Mononuclear cell (primary cell): ENCODE results near the gene FRMD3. TPM values are rescaled to one million over a fixed set of nuclear protein-coding genes. Genes with fewer than 3 reads are reported as not detected.

Experiments used
- H3K27me3 ChIP-seq: 2 replicates; pipeline ENCODE4 v1.6.0; 2011; ENCODE audit warnings: low read length, control low read depth; ENCODE audit not compliant: insufficient read depth
- H3K4me1 ChIP-seq: 2 replicates; pipeline ENCODE4 v1.5.1; 2011; ENCODE audit warnings: mild to moderate bottlenecking, low read length, control low read depth; ENCODE audit not compliant: insufficient read depth
- H3K4me3 ChIP-seq: 2 replicates; pipeline ENCODE4 v1.5.1; 2011; ENCODE audit warnings: mild to moderate bottlenecking, low read length, moderate library complexity
- H3K9me3 ChIP-seq: 2 replicates; pipeline ENCODE4 v1.5.1; 2011; ENCODE audit warnings: low read depth, mild to moderate bottlenecking, control low read depth, low read length
- total RNA-seq: library from RNA; depleted of rRNA; stranded (reverse); fragments of >200 nt; gene quantifications from one replicate; pipeline ENCODE4 v1.2.3, GENCODE V29; 2012

FRMD3 gene
- total RNA-seq, 1 donor = 15.1 TPM

- Histone ChIP-seq H3K4me1 (peaks cover 11% of the 10 kb centered on the region), H3K9me3 (no peaks in the 10 kb centered on the region), H3K4me3 (no peak overlapping the region), H3K27me3 (no peaks in the 10 kb centered on the region)
These were observed 114.1 kb downstream of the FRMD3 start for GRCh38 chr9:83423815-83424707.

DNA sequence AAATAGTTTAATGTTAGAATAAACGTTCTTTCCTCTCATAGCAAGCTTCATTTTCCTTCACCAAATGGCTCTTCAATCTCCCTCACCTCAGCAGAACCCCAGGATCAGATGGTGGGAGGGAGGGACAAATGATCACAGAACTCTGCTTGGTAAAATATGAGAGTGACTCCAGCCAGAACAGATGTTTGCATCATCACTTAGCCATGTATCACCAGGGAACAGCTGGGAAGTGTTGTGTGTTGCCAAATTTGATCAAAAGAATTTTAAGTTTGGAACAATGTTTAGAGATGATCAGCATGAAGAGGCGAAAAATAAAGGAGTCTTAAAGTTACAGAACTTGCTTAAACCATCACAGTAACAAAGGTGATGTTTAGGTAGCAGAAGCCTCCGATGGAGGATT, 115.7 kb downstream of the FRMD3 start:
- Histone ChIP-seq H3K4me1 (peaks cover 11% of the 10 kb centered on the region), H3K27me3 (no peaks in the 10 kb centered on the region), H3K4me3 (no peak overlapping the region), H3K9me3 (no peaks in the 10 kb centered on the region)

GRCh38 chr9:83420486-83420885, 117.7 kb downstream of the FRMD3 start:
- no peak overlapping the region for H3K4me3 ChIP-seq
- H3K9me3 ChIP-seq = no peaks in the 10 kb centered on the region
- no peaks in the 10 kb centered on the region for H3K27me3 ChIP-seq
- no peaks in the 10 kb centered on the region for H3K4me1 ChIP-seq

DNA sequence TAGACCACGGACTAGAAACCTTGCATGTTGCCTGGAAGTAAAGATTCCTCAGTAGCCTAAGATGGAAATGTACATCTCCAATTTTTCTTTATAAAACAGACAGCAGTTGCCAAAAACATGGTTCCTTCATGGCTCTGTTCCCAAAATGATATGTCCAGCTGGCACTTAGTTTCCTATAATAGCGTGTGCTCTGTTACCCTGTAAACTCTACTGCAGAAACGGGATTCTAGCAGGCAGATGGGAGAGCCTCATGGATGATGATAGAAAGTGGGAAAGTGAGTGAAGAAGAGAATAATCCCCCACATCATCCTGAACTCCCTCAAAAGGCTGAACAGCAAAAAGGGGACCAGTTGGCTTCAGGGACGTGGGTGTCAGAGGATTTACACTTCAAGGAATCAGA, 118.2 kb downstream of the FRMD3 start:
- no peaks in the 10 kb centered on the region for H3K9me3 ChIP-seq
- no peaks in the 10 kb centered on the region for H3K27me3 ChIP-seq
- H3K4me1 ChIP-seq = no peaks in the 10 kb centered on the region
- no peak overlapping the region for H3K4me3 ChIP-seq

GRCh38 chr9:83418283-83418682, 119.9 kb downstream of the FRMD3 start:
- H3K4me1 ChIP-seq = no peaks in the 10 kb centered on the region
- no peak overlapping the region for H3K4me3 ChIP-seq
- H3K27me3 ChIP-seq = no peaks in the 10 kb centered on the region
- H3K9me3 ChIP-seq = no peaks in the 10 kb centered on the region

GRCh38 chr9:83413367-83413766, 124.8 kb downstream of the FRMD3 start:
- no peaks in the 10 kb centered on the region for H3K9me3 ChIP-seq
- H3K4me3 ChIP-seq = no peak overlapping the region
- H3K27me3 ChIP-seq = no peaks in the 10 kb centered on the region
- no peaks in the 10 kb centered on the region for H3K4me1 ChIP-seq

- H3K4me1 ChIP-seq = peaks cover 16% of the 10 kb centered on the region
- no peaks in the 10 kb centered on the region for H3K9me3 ChIP-seq
- H3K4me3 ChIP-seq = no peak overlapping the region
- no peaks in the 10 kb centered on the region for H3K27me3 ChIP-seq
These were observed 127.5 kb downstream of the FRMD3 start for GRCh38 chr9:83410701-83411100.

- H3K9me3 ChIP-seq = no peaks in the 10 kb centered on the region
- H3K4me1 ChIP-seq = peaks cover 16% of the 10 kb centered on the region
- no peak overlapping the region for H3K4me3 ChIP-seq
- H3K27me3 ChIP-seq = no peaks in the 10 kb centered on the region
These were observed 131.3 kb downstream of the FRMD3 start for GRCh38 chr9:83406921-83407320.

GRCh38 chr9:83405759-83406158, 132.4 kb downstream of the FRMD3 start:
- no peak overlapping the region for H3K4me3 ChIP-seq
- no peaks in the 10 kb centered on the region for H3K9me3 ChIP-seq
- H3K27me3 ChIP-seq = no peaks in the 10 kb centered on the region
- H3K4me1 ChIP-seq = peaks cover 16% of the 10 kb centered on the region

DNA sequence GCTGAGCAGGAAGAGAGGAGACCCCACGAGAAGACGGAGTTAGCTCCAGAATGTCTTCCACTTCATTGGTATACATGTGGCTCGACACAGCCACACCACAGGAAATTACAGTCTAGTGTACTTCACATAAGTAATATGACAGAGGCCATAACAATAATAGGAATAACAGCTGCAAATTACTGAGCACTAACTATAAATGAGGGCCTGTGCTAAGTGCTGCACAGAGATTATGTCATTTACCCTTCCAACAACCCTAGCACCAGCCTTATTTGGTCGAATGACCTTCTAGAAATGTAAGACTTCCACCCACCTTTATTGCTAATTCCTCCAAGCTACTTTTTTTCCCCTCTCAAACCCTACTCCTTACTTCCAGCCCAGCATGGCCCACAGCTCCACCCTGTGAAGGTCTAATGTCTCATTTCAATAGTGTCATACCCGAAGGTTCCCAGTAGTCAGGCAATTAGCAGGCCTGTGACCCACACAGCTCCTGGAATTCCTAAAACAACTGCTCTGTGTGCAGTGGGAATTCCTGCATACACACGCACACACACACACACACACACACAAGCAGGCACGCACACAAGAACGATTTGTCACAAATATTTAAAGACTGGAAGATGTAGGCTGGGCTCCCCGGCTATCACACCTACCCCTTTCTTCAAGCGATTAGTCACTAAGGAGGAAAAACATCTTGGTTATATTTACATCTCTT, 134.5 kb downstream of the FRMD3 start:
- H3K9me3 ChIP-seq = no peaks in the 10 kb centered on the region
- H3K4me3 ChIP-seq = no peak overlapping the region
- no peaks in the 10 kb centered on the region for H3K27me3 ChIP-seq
- peaks cover 16% of the 10 kb centered on the region for H3K4me1 ChIP-seq

GRCh38 chr9:83401328-83401900, 136.8 kb downstream of the FRMD3 start:
- H3K27me3 ChIP-seq = no peaks in the 10 kb centered on the region
- no peak overlapping the region for H3K4me3 ChIP-seq
- no peaks in the 10 kb centered on the region for H3K9me3 ChIP-seq
- peaks cover 6% of the 10 kb centered on the region for H3K4me1 ChIP-seq

- H3K9me3 ChIP-seq = no peaks in the 10 kb centered on the region
- no peaks in the 10 kb centered on the region for H3K27me3 ChIP-seq
- no peak overlapping the region for H3K4me3 ChIP-seq
- H3K4me1 ChIP-seq = no peaks in the 10 kb centered on the region
These were observed 141.4 kb downstream of the FRMD3 start for GRCh38 chr9:83396813-83397212.

DNA sequence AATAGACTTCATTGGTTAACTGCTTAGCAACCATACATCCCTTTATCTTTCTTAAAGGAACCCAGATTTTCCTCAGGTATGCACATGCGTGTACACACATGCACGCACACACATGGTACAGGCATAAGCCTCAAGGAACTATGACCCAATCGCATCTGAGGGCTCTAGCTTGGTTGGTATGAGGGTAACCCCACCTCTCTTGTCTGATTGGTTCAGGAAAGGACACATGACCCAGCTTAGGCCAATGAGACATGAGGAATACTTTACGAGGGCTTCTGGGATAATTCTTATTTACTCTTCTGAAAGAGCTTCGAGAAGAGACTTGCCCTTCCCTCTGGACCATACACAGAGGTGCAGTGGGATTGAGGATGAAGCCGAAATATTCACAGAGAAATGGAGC, 141.9 kb downstream of the FRMD3 start:
- H3K9me3 ChIP-seq = no peaks in the 10 kb centered on the region
- H3K4me1 ChIP-seq = no peaks in the 10 kb centered on the region
- no peak overlapping the region for H3K4me3 ChIP-seq
- H3K27me3 ChIP-seq = no peaks in the 10 kb centered on the region

DNA sequence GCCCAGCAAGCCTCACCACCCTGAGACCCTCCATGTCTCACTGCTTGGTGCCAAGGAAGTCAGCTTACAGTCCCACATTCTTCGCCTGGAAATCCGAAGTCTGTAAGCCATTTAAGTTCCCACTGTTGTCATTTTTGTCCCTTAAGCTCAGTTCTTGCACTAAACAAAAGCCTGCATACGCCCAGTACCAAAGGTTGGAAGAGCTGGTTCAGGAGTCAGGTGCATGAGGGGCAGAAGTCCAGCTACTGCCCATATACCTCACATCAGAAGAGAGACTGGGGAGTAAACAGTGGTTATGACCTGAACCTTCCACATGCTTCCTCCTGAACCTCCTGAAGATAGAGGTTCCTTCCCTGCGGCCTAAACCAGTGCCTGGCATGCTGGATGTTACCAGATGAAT, 146.0 kb downstream of the FRMD3 start:
- H3K27me3 ChIP-seq = no peaks in the 10 kb centered on the region
- no peaks in the 10 kb centered on the region for H3K9me3 ChIP-seq
- H3K4me1 ChIP-seq = no peaks in the 10 kb centered on the region
- H3K4me3 ChIP-seq = no peak overlapping the region

- H3K4me1 ChIP-seq = no peaks in the 10 kb centered on the region
- H3K9me3 ChIP-seq = no peaks in the 10 kb centered on the region
- H3K27me3 ChIP-seq = no peaks in the 10 kb centered on the region
- H3K4me3 ChIP-seq = no peak overlapping the region
These were observed 149.9 kb downstream of the FRMD3 start for GRCh38 chr9:83388346-83388745.
